Gastroesophageal sphincter (tissue), 4 donors: ENCODE measurements around the gene CPLX4. TPM values are rescaled to one million over a fixed set of nuclear protein-coding genes. Genes with fewer than 3 reads are reported as not detected.

ENCODE experiments used
- ATAC-seq: fragments of 150-250 bp; one replicate; pipeline ENCODE4 v1.9.1; 2016; ENCODE audit warnings: mild to moderate bottlenecking, moderate library complexity
- H3K27ac ChIP-seq, 4 donors: fragments of 200-600 bp; sonication (generic) in 3 of 4; 1 replicate in 3 of 4; 2 replicates in 1 of 4; pipeline ENCODE4 v1.5.1; 2016 to 2019
- H3K27me3 ChIP-seq: fragments of 200-600 bp; sonication (generic); one replicate; pipeline ENCODE4 v1.5.1; 2019
- H3K36me3 ChIP-seq, 2 donors: fragments of 200-600 bp; sonication (generic); one replicate each; pipeline ENCODE4 v1.5.1; 2019; ENCODE audit warnings: control low read depth in 1 of 2
- H3K4me1 ChIP-seq, 3 donors: fragments of 200-600 bp; sonication (generic); 1 replicate in 2 of 3; 2 replicates in 1 of 3; pipeline ENCODE4 v1.5.1; 2016 to 2019; ENCODE audit warnings: control low read depth in 2 of 3
- H3K4me3 ChIP-seq, 2 donors: fragments of 200-600 bp; sonication (generic); one replicate each; pipeline ENCODE4 v1.5.1; 2019; ENCODE audit warnings: mild to moderate bottlenecking in 1 of 2, moderate library complexity in 1 of 2
- H3K9me3 ChIP-seq, 3 donors: fragments of 200-600 bp; sonication (generic); one replicate each; pipeline ENCODE4 v1.5.1; 2017 to 2019; ENCODE audit warnings: control low read depth in 2 of 3
- CTCF ChIP-seq, 4 experiments: fragments of 200-600 bp in 2 of 4; fragments of 450-650 bp in 2 of 4; sonication (generic) in 1 of 4; IDR thresholded peaks; one replicate each; pipeline ENCODE4 v1.5.1; 2017 to 2019; ENCODE audit warnings: antibody characterized with exemption in 4 of 4, mild to moderate bottlenecking in 2 of 4, moderate library complexity in 2 of 4
- EP300 ChIP-seq: sonication (generic); formaldehyde crosslinking; IDR thresholded peaks from one replicate; pipeline ENCODE4 v1.6.1; 2017; ENCODE audit warnings: antibody characterized with exemption, mild to moderate bottlenecking
- POLR2A ChIP-seq, 2 donors: fragments of 450-650 bp; IDR thresholded peaks; one replicate each; pipeline ENCODE4 v1.6.1; 2017; ENCODE audit warnings: antibody characterized with exemption in 2 of 2, mild to moderate bottlenecking in 2 of 2, moderate library complexity in 1 of 2
- POLR2AphosphoS5 ChIP-seq: sonication (generic); formaldehyde crosslinking; IDR thresholded peaks from one replicate; pipeline ENCODE4 v1.6.1; 2017; ENCODE audit warnings: antibody characterized with exemption
- WGBS, 2 donors: methylation state at CpG; one replicate each; pipeline ENCODE4 v1.1.5; 2018; ENCODE audit warnings: low coverage in 1 of 2; 5-methylcytosine and 5-hydroxymethylcytosine counted together
- total RNA-seq, 4 donors: library from RNA; depleted of rRNA; stranded (reverse); fragments of >200 nt; gene quantifications; one replicate each; pipeline ENCODE4 v1.1.0, GENCODE V29; 2016

The CPLX4 gene
- total RNA-seq, 4 donors from 2014 or later = not detected

DNA sequence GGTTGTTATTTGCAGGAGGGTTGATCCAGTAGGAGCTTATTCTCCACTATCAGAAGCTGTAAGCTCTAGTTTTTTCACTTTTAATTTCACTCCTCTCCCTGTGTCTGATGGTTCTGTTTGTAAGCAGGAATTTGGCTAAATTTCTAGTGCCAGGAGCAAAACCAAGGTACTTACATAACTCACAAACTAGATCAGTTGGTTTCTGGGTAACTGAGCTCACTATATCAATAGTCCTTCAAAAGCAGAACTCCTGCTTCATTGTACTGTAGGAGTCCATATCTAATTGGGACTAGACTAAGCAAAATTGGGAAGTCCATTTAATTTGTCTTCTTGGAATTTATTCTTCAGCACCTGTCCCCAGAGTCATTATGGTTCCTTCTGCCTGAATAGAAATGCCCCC, 25.1 kb downstream of the CPLX4 start:
- no peaks in the 10 kb centered on the region for H3K4me1 ChIP-seq

GRCh38 chr18:59286341-59286740, 32.1 kb downstream of the CPLX4 start:
- H3K36me3 ChIP-seq = no peaks in the 10 kb centered on the region
- no peaks in the 10 kb centered on the region for H3K4me1 ChIP-seq
- no peak overlapping the region for H3K27ac ChIP-seq
- 45 to 48% methylated on average over 6 of the region's 6 CpGs for WGBS, 2 donors
- H3K4me3 ChIP-seq = no peak overlapping the region
- ATAC-seq = no peak
- H3K9me3 ChIP-seq = no peaks in the 10 kb centered on the region
- H3K27me3 ChIP-seq = peaks cover 41% of the 10 kb centered on the region
- TF ChIP-seq EP300 (no peak), POLR2A (IDR thresholded peaks at IDR 0.05) (no peak), POLR2AphosphoS5 (no peak), CTCF (IDR thresholded peaks at IDR 0.05) (no peak)

More for the DNA sequence above, 25.1 kb downstream of the CPLX4 start:
- H3K4me3 ChIP-seq = no peak overlapping the region
- no peak for ATAC-seq
- H3K27ac ChIP-seq = no peak overlapping the region
- H3K36me3 ChIP-seq = no peaks in the 10 kb centered on the region
- peaks cover 27% of the 10 kb centered on the region for H3K27me3 ChIP-seq
- no peak for TF ChIP-seq POLR2A (IDR thresholded peaks at IDR 0.05)
- no peak for TF ChIP-seq POLR2AphosphoS5
- TF ChIP-seq EP300 = no peak
- TF ChIP-seq CTCF (IDR thresholded peaks at IDR 0.05) = no peak
- H3K9me3 ChIP-seq = no peaks in the 10 kb centered on the region

- WGBS, 2 donors = 77% methylated on average over 9 to 10 of the region's 11 CpGs
- ATAC-seq = no peak
Measured at GRCh38 chr18:59282341-59282740, 36.1 kb downstream of the CPLX4 start.

DNA sequence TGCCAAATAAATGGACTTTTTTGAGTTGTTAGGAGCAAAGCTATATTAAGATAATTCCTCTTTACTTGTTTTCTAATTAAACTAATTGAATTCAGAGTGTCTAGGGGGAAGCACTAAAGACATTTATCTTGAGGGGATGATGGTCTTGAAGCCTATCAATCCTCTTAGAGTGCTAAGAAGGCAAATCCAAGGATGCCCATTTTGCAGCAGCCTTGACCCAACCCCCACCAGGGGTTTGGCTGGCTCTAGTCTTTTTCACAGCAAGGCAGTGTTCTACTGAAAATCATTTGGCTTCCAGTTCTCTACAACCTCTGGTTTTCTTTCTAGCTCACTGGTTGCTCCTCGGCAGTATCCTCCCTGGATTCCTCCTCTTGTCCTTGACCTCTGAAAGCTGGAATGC, 38.7 kb downstream of the CPLX4 start:
- no peak overlapping the region for H3K4me3 ChIP-seq
- H3K27me3 ChIP-seq = peaks cover 90% of the 10 kb centered on the region
- WGBS, 2 donors = 32% methylated on average over 1 of the region's 1 CpG; no CpG with 5 or more reads in 1 of the 2 donors
- H3K4me1 ChIP-seq = no peaks in the 10 kb centered on the region
- TF ChIP-seq CTCF (IDR thresholded peaks at IDR 0.05) (no peak), POLR2A (IDR thresholded peaks at IDR 0.05) (no peak), POLR2AphosphoS5 (no peak), EP300 (no peak)
- no peaks in the 10 kb centered on the region for H3K36me3 ChIP-seq
- no peak for ATAC-seq
- H3K27ac ChIP-seq = no peak overlapping the region
- no peaks in the 10 kb centered on the region for H3K9me3 ChIP-seq

More at GRCh38 chr18:59282341-59282740, 36.1 kb downstream of the CPLX4 start:
- no peak for TF ChIP-seq EP300
- TF ChIP-seq POLR2A (IDR thresholded peaks at IDR 0.05) = no peak
- no peak for TF ChIP-seq POLR2AphosphoS5
- TF ChIP-seq CTCF (IDR thresholded peaks at IDR 0.05) = no peak
- peaks cover 65% of the 10 kb centered on the region for H3K27me3 ChIP-seq
- H3K27ac ChIP-seq = no peak overlapping the region
- H3K4me1 ChIP-seq = no peaks in the 10 kb centered on the region
- no peaks in the 10 kb centered on the region for H3K9me3 ChIP-seq
- no peaks in the 10 kb centered on the region for H3K36me3 ChIP-seq
- H3K4me3 ChIP-seq = no peak overlapping the region

DNA sequence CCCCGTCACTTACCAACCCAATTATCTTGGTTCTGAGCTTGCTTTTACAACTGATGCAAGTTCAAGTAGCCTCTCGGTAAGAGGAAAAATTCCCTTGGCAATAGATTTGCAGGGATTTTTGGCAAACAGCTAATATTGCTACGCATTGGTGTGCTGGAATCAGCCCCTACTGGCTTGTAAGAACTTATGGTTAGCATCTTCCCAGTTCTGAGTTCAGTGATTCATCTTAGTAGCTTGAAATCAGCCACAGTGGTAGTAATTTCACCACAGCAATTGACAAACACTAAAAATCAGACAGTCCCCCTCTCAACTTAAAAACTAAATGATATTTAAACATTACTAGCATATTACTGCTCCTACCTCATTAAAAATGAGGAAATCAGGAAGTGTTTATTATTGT, 39.3 kb downstream of the CPLX4 start:
- 62 to 100% methylated on average over 2 to 3 of the region's 3 CpGs for WGBS, 2 donors
- Histone ChIP-seq H3K27me3 (peaks cover 93% of the 10 kb centered on the region), H3K4me3 (no peak overlapping the region), H3K36me3 (no peaks in the 10 kb centered on the region), H3K27ac (no peak overlapping the region), H3K9me3 (no peaks in the 10 kb centered on the region), H3K4me1 (peaks cover 0 to 1% (median 0%) of the 10 kb centered on the region in 3 donors)
- TF ChIP-seq POLR2A (IDR thresholded peaks at IDR 0.05) (no peak), CTCF (IDR thresholded peaks at IDR 0.05) (no peak), EP300 (no peak), POLR2AphosphoS5 (no peak)
- ATAC-seq = no peak
